ENCODE results near the gene TERB2. TPM values are rescaled to one million over a fixed set of nuclear protein-coding genes. Genes with fewer than 3 reads are reported as not detected.

TERB2 gene
- total RNA-seq (2014; rRNA removed; shearing (Covaris generic)), result not detected in 2 replicates

DNA sequence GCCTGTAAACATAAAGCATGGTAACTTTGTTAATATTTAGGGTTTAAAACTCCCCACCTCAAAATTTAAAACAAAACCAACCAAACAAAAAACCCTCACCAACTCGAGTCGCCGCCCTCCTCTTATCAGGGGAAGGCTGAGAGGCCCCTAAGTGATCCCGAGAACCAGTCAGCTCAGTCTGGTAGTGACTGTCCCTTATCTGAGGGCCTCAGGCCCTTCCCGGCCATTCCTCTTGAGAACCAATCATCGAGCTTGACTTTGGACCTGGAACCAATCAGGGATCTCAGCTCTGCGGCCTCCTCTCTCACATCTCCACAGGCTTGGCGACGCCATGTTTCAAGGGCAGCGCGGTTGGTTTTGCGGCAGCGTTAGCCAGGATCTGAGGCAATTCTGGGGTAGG, at the start of gene TERB2:
Gene TERB2 (plus strand): TSS at position 300 of the 400 bp plus-strand sequence. CDS start 32 bp downstream, at position 332.

GRCh38 chr15:45022871-45023658, 66.6 kb downstream of the TERB2 start, which contains the start of gene SORD:
TSS of gene SORD (plus strand) at chr15:45023195. CDS start at chr15:45023284, 89 bp downstream.

Small RNA genes within 50 kb of the gene (small RNA-seq; reads per million reads assigned to genes)
- gene RNU1-78P, result not detected
- gene RNU6-1108P, result not detected
- not detected for gene RNU6-1332P
- not detected for gene RNU6-966P

Other genes with a start within 250 kb of the TERB2 start
- gene PATL2, start 245.4 kb upstream of the TERB2 start, total RNA-seq (2014; rRNA removed; shearing (Covaris generic)), result 0.50 and 1.6 TPM in 2 replicates
- 697 and 824 TPM in 2 replicates for gene B2M, start 245.2 kb upstream of the TERB2 start, total RNA-seq (2014; rRNA removed; shearing (Covaris generic))
- 4.9 and 9.3 TPM in 2 replicates for gene TRIM69, start 220.2 kb upstream of the TERB2 start, total RNA-seq (2014; rRNA removed; shearing (Covaris generic))
- gene SORD, start 66.5 kb downstream of the TERB2 start, total RNA-seq (2014; rRNA removed; shearing (Covaris generic)), result 58.5 and 60.2 TPM in 2 replicates
- 0.08 TPM in 1 of 2 replicates, not detected in the other for gene DUOX2, start 157.5 kb downstream of the TERB2 start, total RNA-seq (2014; rRNA removed; shearing (Covaris generic))
- gene DUOXA2, start 157.6 kb downstream of the TERB2 start, total RNA-seq (2014; rRNA removed; shearing (Covaris generic)), result not detected in 2 replicates
- gene DUOXA1, start 173.2 kb downstream of the TERB2 start, total RNA-seq (2014; rRNA removed; shearing (Covaris generic)), result not detected in 2 replicates
- gene DUOX1, start 173.3 kb downstream of the TERB2 start, total RNA-seq (2014; rRNA removed; shearing (Covaris generic)), result not detected in 2 replicates
- 7.3 and 8.8 TPM in 2 replicates for gene SHF, start 231.3 kb downstream of the TERB2 start, total RNA-seq (2014; rRNA removed; shearing (Covaris generic))

All from A375 (cell line).